Progenitor cell of endocrine pancreas (in vitro differentiated cells): Measurements from ENCODE around the gene PRDM16. TPM values are rescaled to one million over a fixed set of nuclear protein-coding genes. Genes with fewer than 3 reads are reported as not detected.

Experiments
- DNase-seq: peaks from one replicate; pipeline ENCODE4 v3.0.0; 2021; ENCODE audit warnings: low spot score; ENCODE audit not compliant: unreplicated experiment
- H3K27ac Mint-ChIP-seq: 2 replicates; pipeline ENCODE4 v1.8.0; 2021; ENCODE audit warnings: mild to moderate bottlenecking, moderate library complexity, mixed read lengths
- H3K27me3 Mint-ChIP-seq: 2 replicates; pipeline ENCODE4 v1.8.0; 2021; ENCODE audit warnings: mixed read lengths
- H3K36me3 Mint-ChIP-seq: 2 replicates; pipeline ENCODE4 v1.8.0; 2022; ENCODE audit warnings: mixed read lengths; ENCODE audit not compliant: insufficient read depth
- H3K4me1 Mint-ChIP-seq: 2 replicates; pipeline ENCODE4 v1.8.0; 2021; ENCODE audit warnings: low read depth, mixed read lengths
- H3K4me3 Mint-ChIP-seq: 2 replicates; pipeline ENCODE4 v1.8.0; 2021; ENCODE audit warnings: low read depth, mild to moderate bottlenecking, moderate library complexity, mixed read lengths
- H3K9me3 Mint-ChIP-seq: 2 replicates; pipeline ENCODE4 v1.8.0; 2021; ENCODE audit warnings: low read depth, mixed read lengths
- total RNA-seq: library from RNA; stranded (reverse); gene quantifications from 2 replicates; pipeline ENCODE4 v1.2.1, GENCODE V29; 2021
- TF ChIP-seq, protein P1 (sequence below): fragments of 200-600 bp; sonication (generic); IDR thresholded peaks from one replicate; pipeline ENCODE4 v1.5.0; 2021; ENCODE audit warnings: antibody characterized with exemption, mild to moderate bottlenecking; ENCODE audit not compliant: unreplicated experiment

The PRDM16 gene
- total RNA-seq, 1 donor from 2014 or later = 69.1 TPM

DNA sequence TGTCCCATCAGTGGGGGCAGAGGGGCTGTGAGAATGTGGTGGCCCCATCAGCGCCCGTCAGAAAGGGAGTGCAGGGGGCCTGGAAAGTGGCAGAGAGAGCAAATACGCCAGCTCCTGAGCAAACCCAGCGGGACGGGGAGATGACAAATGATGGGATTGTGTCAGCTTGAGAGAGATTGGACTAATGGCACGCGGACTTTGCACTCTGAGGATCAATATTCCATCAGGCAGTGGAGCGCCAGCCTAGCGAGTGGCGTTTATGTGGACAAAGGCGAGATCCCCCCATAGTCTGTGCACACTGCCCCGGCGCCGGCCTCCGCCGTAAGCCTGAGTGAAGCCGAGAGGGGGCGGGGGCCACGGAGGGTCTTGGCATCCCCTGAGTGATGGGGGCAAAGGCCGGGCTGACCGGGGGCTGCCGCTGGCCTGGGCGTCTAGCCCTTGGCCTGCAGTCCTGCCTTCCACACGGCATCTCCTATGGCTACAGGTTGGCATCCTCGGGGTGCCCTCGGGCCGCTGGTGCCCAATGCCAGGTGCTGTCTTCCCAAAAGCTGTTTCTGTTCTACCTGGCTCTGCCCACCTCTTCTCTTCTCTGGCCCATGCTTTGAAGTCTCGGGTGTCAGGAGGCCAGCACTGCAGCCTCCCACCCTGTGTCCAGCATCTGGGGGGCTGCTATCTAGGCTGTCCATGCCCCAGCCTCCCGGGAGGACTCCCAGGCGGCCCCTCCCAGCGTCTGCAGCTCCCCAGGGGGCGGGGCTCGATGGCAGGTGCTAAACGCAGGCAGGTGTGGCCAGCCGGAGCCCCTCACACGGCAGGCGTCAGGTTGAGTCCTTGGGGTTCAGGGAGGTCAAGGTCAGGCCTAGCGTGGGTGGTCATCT lies 46.5 kb downstream of the PRDM16 start:
- Mint-ChIP-seq H3K27me3 (no peaks in the 10 kb centered on the region), H3K36me3 (no peaks in the 10 kb centered on the region), H3K27ac (peak overlapping the region; percentile 95), H3K4me3 (no peak overlapping the region), H3K4me1 (peaks cover 57% of the 10 kb centered on the region), H3K9me3 (no peaks in the 10 kb centered on the region)
- peak; percentile 78 for DNase-seq
- TF ChIP-seq, protein P1, sequence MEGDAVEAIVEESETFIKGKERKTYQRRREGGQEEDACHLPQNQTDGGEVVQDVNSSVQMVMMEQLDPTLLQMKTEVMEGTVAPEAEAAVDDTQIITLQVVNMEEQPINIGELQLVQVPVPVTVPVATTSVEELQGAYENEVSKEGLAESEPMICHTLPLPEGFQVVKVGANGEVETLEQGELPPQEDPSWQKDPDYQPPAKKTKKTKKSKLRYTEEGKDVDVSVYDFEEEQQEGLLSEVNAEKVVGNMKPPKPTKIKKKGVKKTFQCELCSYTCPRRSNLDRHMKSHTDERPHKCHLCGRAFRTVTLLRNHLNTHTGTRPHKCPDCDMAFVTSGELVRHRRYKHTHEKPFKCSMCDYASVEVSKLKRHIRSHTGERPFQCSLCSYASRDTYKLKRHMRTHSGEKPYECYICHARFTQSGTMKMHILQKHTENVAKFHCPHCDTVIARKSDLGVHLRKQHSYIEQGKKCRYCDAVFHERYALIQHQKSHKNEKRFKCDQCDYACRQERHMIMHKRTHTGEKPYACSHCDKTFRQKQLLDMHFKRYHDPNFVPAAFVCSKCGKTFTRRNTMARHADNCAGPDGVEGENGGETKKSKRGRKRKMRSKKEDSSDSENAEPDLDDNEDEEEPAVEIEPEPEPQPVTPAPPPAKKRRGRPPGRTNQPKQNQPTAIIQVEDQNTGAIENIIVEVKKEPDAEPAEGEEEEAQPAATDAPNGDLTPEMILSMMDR = no peak

DNA sequence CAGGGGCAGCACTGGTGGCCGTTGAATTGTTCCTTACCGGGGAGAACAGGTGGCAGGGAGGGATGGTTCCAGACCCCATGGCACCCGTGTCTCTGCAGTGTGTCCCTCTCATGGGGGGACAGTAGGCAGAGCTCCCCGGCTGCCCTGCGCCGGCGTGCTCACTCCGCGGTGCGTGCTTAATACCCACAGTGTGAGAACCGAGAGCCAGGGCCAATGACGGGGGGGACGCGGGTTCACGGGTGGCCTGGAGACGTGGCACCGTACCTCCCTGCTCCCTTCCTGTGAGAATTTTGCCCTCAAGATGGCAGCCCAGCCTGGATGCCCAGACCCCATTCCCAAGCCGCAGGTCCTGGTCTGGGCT lies 47.1 kb downstream of the PRDM16 start:
- peak overlapping the region; percentile 93 for H3K27ac Mint-ChIP-seq
- peaks cover 57% of the 10 kb centered on the region for H3K4me1 Mint-ChIP-seq
- H3K4me3 Mint-ChIP-seq = no peak overlapping the region
- DNase-seq = no peak
- no peaks in the 10 kb centered on the region for H3K27me3 Mint-ChIP-seq
- no peaks in the 10 kb centered on the region for H3K36me3 Mint-ChIP-seq
- no peaks in the 10 kb centered on the region for H3K9me3 Mint-ChIP-seq
- TF ChIP-seq, protein P1 = no peak

DNA sequence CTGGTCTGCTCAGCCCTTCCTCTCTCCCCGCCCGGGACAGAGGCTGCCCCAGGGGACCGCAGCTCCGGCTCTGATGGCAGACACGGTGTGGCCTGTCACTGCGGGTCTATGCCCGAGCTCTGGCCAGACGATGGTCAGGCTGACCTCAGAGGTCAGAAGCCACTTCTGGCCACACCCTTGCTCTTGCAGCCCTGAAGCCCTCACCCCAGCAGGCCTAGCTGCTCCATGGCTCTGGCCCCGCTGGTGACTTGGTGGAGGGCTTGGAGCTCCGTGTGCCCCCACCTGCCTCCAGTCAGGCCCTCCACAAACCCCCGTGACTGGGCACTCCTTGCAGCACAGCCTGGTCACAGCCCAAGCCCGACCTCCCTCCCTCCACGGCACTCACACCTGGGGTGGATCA lies 47.6 kb downstream of the PRDM16 start:
- Mint-ChIP-seq H3K27ac (peak overlapping the region; percentile 91), H3K36me3 (no peaks in the 10 kb centered on the region), H3K4me3 (no peak overlapping the region), H3K4me1 (peaks cover 61% of the 10 kb centered on the region), H3K27me3 (no peaks in the 10 kb centered on the region), H3K9me3 (no peaks in the 10 kb centered on the region)
- TF ChIP-seq, protein P1 = no peak
- no peak for DNase-seq

DNA sequence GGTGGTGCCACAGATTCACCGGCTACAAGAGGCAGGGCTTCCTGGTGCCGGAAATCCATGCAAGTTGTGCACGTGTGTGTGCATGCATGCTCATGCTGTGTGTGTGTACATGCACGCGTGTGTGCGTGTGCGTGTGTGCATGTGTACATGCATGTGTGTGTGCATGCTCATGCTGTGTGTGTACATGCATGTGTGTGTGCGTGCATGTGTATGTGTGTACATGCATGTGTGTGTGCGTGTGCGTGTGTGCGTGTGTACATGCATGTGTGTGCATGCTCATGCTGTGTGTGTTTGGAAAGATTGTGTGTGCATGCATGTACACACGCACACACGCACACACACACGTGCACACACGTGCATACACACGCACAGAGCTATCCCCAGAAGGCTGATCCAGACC lies 48.9 kb downstream of the PRDM16 start:
- TF ChIP-seq, protein P1 = no peak
- Mint-ChIP-seq H3K27ac (no peak overlapping the region), H3K4me1 (peaks cover 62% of the 10 kb centered on the region), H3K4me3 (no peak overlapping the region), H3K36me3 (peaks cover 2% of the 10 kb centered on the region), H3K27me3 (no peaks in the 10 kb centered on the region), H3K9me3 (no peaks in the 10 kb centered on the region)
- no peak for DNase-seq

DNA sequence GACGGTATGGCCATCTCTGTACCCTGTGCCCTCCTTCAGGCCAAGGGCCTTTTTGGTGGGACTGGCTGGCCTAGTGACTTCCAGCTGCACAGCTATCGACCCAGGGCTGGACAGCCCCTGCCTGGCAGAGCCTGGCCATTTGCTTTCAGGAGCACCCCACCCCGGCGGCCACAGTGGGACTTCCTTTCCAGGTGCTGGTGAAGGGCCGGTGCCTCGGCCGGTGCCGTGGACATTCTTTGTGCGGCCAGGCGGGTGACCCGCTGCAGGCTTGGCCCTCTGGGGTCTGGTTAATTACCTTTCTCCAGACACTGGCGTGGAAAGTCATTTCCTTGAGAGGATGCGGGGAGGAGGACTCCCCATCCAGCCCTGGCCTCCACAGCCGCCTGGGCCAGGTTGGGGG lies 50.1 kb downstream of the PRDM16 start:
- peak overlapping the region; percentile 16 for H3K27ac Mint-ChIP-seq
- no peak overlapping the region for H3K4me3 Mint-ChIP-seq
- TF ChIP-seq, protein P1 = no peak
- DNase-seq = no peak
- no peaks in the 10 kb centered on the region for H3K27me3 Mint-ChIP-seq
- H3K36me3 Mint-ChIP-seq = peaks cover 2% of the 10 kb centered on the region
- H3K4me1 Mint-ChIP-seq = peaks cover 57% of the 10 kb centered on the region
- H3K9me3 Mint-ChIP-seq = no peaks in the 10 kb centered on the region
